ENCODE results near the gene FAM13B. TPM values are rescaled to one million over a fixed set of nuclear protein-coding genes. Genes with fewer than 3 reads are reported as not detected.

FAM13B gene
- total and polyA plus RNA-seq, 10 of the 15 experiments (the other 5 are each of a cell fraction or from before 2014, with no cell fraction given) = 3.6 to 30.0 (median 20.3) TPM

DNA sequence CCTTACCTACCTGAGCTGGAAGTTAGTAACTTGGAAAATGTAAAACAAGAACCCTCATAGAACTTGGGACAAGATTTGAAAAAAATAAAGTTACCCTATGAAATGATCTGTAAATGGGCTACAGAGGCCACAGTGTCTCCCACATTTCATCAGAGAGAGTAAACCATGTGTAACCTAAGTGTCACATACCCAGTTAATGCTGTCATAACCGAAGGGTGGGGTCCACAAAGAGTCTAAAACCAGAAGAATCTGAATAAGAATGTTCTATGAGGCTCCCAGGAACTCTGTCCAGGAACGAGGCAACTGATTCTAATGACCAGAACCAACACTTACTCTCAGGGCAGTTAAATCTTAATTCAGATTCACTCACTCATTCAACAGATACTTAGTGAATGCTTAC is 1.0 kb upstream of the FAM13B start (continued):
- TF ChIP-seq, protein P1, sequence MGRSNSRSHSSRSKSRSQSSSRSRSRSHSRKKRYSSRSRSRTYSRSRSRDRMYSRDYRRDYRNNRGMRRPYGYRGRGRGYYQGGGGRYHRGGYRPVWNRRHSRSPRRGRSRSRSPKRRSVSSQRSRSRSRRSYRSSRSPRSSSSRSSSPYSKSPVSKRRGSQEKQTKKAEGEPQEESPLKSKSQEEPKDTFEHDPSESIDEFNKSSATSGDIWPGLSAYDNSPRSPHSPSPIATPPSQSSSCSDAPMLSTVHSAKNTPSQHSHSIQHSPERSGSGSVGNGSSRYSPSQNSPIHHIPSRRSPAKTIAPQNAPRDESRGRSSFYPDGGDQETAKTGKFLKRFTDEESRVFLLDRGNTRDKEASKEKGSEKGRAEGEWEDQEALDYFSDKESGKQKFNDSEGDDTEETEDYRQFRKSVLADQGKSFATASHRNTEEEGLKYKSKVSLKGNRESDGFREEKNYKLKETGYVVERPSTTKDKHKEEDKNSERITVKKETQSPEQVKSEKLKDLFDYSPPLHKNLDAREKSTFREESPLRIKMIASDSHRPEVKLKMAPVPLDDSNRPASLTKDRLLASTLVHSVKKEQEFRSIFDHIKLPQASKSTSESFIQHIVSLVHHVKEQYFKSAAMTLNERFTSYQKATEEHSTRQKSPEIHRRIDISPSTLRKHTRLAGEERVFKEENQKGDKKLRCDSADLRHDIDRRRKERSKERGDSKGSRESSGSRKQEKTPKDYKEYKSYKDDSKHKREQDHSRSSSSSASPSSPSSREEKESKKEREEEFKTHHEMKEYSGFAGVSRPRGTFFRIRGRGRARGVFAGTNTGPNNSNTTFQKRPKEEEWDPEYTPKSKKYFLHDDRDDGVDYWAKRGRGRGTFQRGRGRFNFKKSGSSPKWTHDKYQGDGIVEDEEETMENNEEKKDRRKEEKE (IDR thresholded peaks at IDR 0.05) = no peak

GRCh38 chr5:138033386-138033808 is 518 bp upstream of the FAM13B start:
- peak overlapping the region; percentile 61 for H3K4me2 ChIP-seq (ENCODE audit: control insufficient read depth, insufficient read depth)
- H3K79me2 ChIP-seq (ENCODE audit: control insufficient read depth, insufficient read depth, low read length) = peaks cover 49% of the 10 kb centered on the region
- H3K27me3 ChIP-seq (replicated peaks in 1 of 2; ENCODE audit: control insufficient read depth in 2 of 2, insufficient read depth in 2 of 2, low read length in 1 of 2) = no peaks in the 10 kb centered on the region
- peak overlapping the region; percentile 83 for H3K9ac ChIP-seq (ENCODE audit: control insufficient read depth, insufficient read depth, low read length)
- ChIA-PET SMC1A (ENCODE audit: uncharacterized antibody, unreplicated experiment) (interaction anchor here (0.8 to 10.4 kb wide), 10 partner anchors 32 to 254 kb away, joined by 3 to 207 read pairs (median 4); partner anchors contain the start of gene PKD2L2), RAD21 (ENCODE audit: unreplicated experiment) (interaction anchor here (0.8 to 2.6 kb wide), 11 partner anchors 12 to 280 kb away, joined by 3 to 34 read pairs (median 4); partner anchors contain the start of gene PKD2L2), POLR2A (interaction anchor here (0.7 to 2.1 kb wide), 6 partner anchors 22 to 282 kb away, joined by 3 to 11 read pairs (median 4); partner anchors contain the start of genes HNRNPA0 and PKD2L2), CTCF (interaction anchor here (0.9 to 8.8 kb wide), 11 partner anchors 31 to 373 kb away, joined by 3 to 398 read pairs (median 10); partner anchors contain the start of gene PKD2L2)
- peaks cover 17% of the 10 kb centered on the region for H3K4me1 ChIP-seq (ENCODE audit: control insufficient read depth, insufficient read depth, low read length)
- intact Hi-C loops (cut with micrococcal nuclease; ENCODE audit: unreplicated experiment) (loop anchor here (5.0 to 10.0 kb wide), 4 partner anchors 146 to 409 kb away; partner anchors contain the start of genes HNRNPA0, KDM3B and PKD2L2), in situ Hi-C loops (cut with MboI) (loop anchor here (5.0 kb wide), 1 partner anchor 34 kb away; no protein-coding TSS in a partner anchor)
- peak overlapping the region; percentile 94 for H3K4me3 ChIP-seq
- ATAC-seq (peak; percentile 0; the same call in 1 of the 3 replicates), FAIRE-seq (no peak), DNase-seq (ENCODE audit: low read depth, low spot score) (no peak)
- BruUV-seq (replicated peaks) = TSS peak; percentile 90
- 2% methylated on average over 15 of the region's 15 CpGs for WGBS (ENCODE audit: insufficient coverage, insufficient replicate concordance, low lambda C conversion rate, missing lambda C conversion rate)
- TF ChIP-seq CREB1 (IDR thresholded peaks at IDR 0.05; ENCODE audit: low read depth) = no peak
- 0 out of 2 replicates have a peak, but pooled peaks have one; percentile 10 for TF ChIP-seq LARP7 (IDR thresholded peaks at IDR 0.05)
- TF ChIP-seq CBFB (IDR thresholded peaks at IDR 0.05; ENCODE audit: low read depth) = 0 out of 2 replicates have a peak, but pooled peaks have one; percentile 6
- no peak for TF ChIP-seq CBX5 (IDR thresholded peaks at IDR 0.05; ENCODE audit: low read depth)
- TF ChIP-seq ZNF687 (IDR thresholded peaks at IDR 0.05) = no peak
- TF ChIP-seq, protein P2, sequence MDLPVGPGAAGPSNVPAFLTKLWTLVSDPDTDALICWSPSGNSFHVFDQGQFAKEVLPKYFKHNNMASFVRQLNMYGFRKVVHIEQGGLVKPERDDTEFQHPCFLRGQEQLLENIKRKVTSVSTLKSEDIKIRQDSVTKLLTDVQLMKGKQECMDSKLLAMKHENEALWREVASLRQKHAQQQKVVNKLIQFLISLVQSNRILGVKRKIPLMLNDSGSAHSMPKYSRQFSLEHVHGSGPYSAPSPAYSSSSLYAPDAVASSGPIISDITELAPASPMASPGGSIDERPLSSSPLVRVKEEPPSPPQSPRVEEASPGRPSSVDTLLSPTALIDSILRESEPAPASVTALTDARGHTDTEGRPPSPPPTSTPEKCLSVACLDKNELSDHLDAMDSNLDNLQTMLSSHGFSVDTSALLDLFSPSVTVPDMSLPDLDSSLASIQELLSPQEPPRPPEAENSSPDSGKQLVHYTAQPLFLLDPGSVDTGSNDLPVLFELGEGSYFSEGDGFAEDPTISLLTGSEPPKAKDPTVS (IDR thresholded peaks at IDR 0.05; ENCODE audit: low read depth, low read length) = no peak
- no peaks in the 10 kb centered on the region for H4K20me1 ChIP-seq (ENCODE audit: control insufficient read depth, insufficient read depth)
- H3K9me3 ChIP-seq (replicated peaks; ENCODE audit: control insufficient read depth, insufficient read depth, low read length) = no peaks in the 10 kb centered on the region
- H3K36me3 ChIP-seq (ENCODE audit: control insufficient read depth in 2 of 2, insufficient read depth in 2 of 2, low read length in 1 of 2) = no peaks in the 10 kb centered on the region
- H3K27ac ChIP-seq (ENCODE audit: control insufficient read depth, insufficient read depth) = peak overlapping the region; percentile 95
- H2AFZ ChIP-seq (ENCODE audit: control insufficient read depth, low read depth, low read length) = peak overlapping the region; percentile 88

Data from GM12878 (cell line).